Spleen (tissue), 7 donors: ENCODE results near the gene MAP3K7CL.

Source experiments
- CTCF ChIP-seq, 11 experiments: fragments of 200-600 bp in 7 of 11; fragments of 450-650 bp in 4 of 11; sonication (generic) in 4 of 11; IDR thresholded peaks in 8 of 11; conservative IDR thresholded peaks in 3 of 11; 1 replicate in 7 of 11; 2 replicates in 4 of 11; pipeline versions ENCODE4 v1.4.0 to v1.8.0; 2016 to 2021; ENCODE audit warnings: antibody characterized with exemption in 11 of 11, inconsistent platforms in 4 of 11, mild to moderate bottlenecking in 1 of 11
- POLR2A ChIP-seq, 3 donors: fragments of 450-650 bp; IDR thresholded peaks; one replicate each; pipeline ENCODE4 v1.5.1; 2017; ENCODE audit warnings: antibody characterized with exemption in 3 of 3, mild to moderate bottlenecking in 1 of 3
- POLR2AphosphoS5 ChIP-seq, 3 donors: sonication (generic); formaldehyde crosslinking; IDR thresholded peaks; one replicate each; pipeline ENCODE4 v1.5.1; 2017; ENCODE audit warnings: antibody characterized with exemption in 3 of 3
- donor health status: DM: no; HTN: no; CAD: no; lungs with moderate emphysema.
- donor health status: DM: no; HTN: no; CAD: no.
- donor health status: DM: no; HTN: no; CAD: no.

GRCh38 chr21:29206445-29206844, 76.0 kb downstream of the MAP3K7CL start:
- TF ChIP-seq POLR2A (IDR thresholded peaks at IDR 0.05) (no peak), POLR2AphosphoS5 (IDR thresholded peaks at IDR 0.05) (no peak), CTCF (IDR thresholded peaks at IDR 0.05 in 8 of 11, conservative IDR thresholded peaks at IDR 0.05 in 3 of 11) (no peak)
